ENCODE measurements around the gene TFCP2. TPM values are rescaled to one million over a fixed set of nuclear protein-coding genes. Genes with fewer than 3 reads are reported as not detected.

The TFCP2 gene
- total RNA-seq, 1 donor from 2014 or later = 17.0 TPM

DNA sequence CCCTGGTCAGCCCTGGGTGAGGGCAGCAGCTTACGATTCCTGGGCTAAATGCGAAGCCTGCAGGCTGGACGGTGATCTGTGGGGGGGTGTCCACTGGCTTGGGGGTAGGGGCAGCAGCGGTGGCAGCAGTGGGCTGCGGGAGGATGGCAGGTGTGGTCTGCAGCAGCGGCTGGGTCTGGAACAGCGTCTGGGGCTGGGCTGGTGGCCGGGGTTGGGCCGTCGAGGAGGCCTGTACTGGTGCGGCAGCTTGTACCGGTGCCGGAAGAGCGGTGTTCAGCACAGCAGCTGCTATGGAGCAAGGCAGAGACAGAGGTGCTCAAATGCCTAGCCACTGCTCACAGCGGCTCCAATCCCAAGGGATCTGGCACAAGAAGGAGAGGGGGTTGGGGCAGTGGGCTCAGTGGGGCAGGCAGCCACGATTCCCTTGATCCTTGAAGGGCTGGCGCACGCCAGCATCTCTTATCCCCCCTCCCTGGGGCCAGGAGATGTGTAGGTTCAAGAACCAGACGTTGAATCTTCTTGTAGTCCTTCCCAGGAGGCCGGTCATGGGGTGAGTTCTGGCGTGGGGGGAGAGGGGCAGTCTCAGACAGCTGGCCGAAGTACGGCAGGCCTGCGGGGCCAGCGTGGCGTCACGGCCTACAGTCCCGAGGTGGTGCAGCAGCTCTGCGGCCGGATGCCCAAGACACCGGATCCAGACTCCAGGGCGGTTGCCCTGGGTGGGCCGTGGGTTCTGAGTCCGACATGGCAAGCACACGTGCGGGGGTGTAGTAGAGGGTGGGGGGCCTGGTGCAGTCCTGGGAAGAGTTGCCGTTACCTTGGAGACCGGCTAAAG, 25.0 kb upstream of the TFCP2 start:
- no peak for DNase-seq (ENCODE audit: extremely low read depth, low read depth, low spot score)

DNA sequence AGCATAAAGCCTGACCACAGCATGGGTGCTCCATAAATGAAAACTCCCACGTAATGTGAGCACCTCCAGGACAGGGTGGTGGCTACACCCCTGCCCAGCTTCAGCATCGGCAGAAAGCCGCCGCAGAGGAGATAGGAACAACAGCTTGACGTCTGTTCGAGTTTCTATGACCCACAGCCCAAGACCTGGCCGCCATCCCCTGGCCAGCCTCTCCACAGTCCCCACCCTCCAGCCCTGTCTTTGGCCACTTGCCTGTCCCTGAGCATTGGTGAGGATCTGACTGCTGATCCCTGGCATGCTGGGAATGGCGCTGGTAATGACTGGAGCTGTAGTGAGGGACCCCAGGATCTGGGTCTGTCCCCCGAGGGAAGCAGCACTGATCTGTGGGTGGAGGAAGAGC, 23.6 kb upstream of the TFCP2 start:
- DNase-seq (ENCODE audit: extremely low read depth, low read depth, low spot score) = no peak

DNA sequence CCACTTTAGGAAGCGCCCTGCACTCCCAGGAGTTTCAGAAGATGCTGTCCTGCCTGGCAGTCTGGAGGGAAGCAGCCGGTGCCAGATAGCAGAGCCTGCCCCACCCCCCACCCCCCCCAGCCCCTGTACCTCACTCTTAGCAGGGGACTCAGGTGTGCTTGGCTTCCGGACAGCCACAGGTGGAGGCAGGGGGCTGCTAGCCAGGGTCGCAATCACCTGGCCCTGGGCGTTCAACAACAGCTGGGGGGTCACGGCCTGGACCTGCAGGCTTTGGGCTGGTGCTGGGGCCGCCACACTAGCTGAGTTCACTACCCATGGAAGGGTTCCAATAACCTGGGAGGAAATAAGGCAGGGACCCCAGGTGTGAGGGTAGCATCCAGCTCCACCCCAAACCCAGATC, 22.9 kb upstream of the TFCP2 start:
- DNase-seq (ENCODE audit: extremely low read depth, low read depth, low spot score) = no peak

DNA sequence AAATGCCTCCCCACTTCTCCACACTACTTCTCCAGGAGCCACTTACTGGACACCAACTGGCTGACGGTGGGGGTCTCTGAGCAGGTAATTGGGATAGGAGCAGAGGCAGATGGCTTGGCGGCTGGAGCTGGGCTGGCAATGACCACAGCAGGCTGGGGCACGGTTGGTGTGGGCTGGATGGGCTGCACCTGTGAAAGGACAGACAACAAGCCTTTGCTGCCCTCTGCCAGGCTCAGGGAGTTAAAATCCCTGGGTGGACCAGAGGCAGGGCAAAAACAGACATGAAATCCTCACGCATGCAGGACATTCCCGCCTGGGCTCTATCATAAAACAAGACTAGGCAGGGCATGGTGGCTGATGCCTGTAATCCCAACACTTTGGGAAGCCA, 19.3 kb upstream of the TFCP2 start:
- DNase-seq (ENCODE audit: extremely low read depth, low read depth, low spot score) = no peak

DNA sequence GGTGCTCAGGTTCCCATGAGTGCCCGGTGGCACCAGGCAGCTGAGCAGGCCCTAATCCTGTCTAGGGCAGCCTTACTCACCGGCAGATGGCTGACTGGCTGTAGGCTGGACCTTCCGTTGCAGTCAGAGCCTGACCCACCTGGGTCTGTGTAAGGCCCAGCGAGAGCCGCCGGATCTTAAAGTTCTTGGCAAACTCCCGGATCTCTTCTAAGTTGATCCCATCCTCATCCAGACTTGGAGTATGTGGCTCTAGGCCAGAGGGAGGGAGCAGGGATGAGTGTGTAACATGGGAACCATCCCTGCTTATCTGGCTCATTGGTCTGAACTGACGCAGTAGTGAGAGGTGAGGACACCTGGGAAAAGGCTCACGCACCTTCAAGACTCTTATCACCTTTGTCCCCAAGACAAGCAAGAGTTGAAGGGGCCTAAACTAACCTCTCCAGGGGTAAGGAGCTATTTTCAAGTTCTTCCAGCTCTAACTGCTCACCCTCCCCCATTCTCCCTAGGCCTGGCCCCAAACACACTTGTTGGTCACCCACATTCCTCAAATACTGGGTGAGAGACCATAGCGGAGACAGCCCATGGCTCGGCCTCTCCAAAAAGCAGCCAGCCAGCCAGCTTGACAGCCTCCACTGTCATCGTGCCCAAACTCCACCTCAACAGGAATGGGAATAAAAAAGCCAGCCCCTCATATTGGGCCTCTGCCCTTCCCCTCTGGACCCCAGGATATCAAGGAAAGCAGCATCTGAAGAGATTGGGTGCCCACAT, 18.8 kb upstream of the TFCP2 start:
- DNase-seq (ENCODE audit: extremely low read depth, low read depth, low spot score) = no peak

DNA sequence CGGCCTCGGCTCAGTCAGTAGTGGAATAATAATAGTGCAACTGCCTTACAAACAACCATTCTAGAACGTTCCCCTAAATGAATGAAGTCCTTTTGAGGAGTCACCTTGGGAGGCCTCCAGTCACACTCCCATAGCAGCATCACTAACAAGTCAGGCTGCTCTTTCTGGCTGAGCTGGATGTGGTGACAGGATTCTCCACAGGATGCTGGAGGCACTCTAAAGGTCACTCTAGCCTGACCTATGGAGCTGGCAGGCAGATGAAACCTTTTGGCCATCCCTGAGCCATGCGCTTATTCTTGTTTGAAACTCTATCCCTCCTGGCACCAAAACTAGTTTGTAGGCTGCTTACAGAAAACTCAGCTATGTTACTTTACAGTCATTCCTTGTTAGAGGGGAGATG, 17.9 kb upstream of the TFCP2 start:
- no peak for DNase-seq (ENCODE audit: extremely low read depth, low read depth, low spot score)

DNA sequence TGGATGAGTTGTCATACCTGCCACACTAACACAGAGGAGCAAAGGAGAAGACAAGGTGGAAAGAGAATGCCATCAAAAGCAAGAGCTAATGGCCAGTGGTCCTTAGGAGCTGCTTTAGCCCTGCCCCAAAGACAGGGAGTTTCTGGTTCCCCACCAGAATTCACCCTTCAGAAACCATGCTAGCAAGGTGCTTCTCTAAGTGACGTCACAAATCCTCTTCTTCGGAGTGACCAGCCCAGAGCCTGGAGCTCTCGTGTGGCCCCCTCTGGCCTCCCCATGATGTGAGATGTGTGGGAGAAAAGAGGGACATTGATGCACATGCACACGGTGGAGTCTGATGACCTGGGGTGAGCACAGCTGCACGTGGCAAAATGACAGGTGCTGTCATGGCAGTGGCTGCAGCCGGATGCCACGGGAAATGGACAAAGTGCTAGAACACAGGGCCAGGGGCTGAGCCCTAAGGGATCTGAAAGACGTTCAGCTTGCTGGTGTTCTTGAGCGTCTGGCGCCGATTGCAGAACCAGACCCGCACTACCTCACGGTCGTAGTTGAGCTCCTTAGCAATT, 16.9 kb upstream of the TFCP2 start:
- no peak for DNase-seq (ENCODE audit: extremely low read depth, low read depth, low spot score)

DNA sequence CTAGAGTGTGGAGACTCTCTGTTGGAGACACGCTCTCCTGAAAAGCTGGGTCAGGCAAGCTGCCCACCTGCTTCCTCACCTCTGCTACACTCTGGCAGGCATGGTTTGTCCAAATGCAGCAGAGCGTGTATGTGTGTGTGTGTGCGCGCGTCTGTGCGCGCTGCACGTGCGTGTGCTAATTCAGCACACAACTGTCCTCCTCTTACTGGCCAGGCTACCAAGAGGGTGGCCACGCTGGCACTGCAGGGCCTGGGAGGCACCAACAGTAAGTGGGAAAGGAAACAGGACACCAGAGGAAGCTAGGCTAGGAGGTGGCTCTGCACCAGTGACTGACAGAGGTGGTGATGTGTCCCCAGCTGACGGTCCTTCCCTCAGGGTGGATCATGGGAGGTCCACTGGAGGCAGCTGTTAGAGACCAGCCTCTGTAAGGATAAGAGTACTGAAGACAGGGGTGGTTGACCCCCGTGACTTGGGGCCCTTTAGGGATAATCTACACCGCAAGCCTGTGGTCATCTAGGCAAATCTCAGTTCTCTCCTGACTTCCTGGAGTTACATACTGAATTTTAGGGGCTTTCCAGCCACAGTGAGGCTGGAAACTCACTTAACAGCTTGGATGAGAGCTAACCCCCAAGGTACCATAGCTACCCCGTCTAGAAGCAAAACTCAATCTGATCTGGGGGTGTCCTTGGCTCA, 15.6 kb upstream of the TFCP2 start:
- DNase-seq (ENCODE audit: extremely low read depth, low read depth, low spot score) = no peak

DNA sequence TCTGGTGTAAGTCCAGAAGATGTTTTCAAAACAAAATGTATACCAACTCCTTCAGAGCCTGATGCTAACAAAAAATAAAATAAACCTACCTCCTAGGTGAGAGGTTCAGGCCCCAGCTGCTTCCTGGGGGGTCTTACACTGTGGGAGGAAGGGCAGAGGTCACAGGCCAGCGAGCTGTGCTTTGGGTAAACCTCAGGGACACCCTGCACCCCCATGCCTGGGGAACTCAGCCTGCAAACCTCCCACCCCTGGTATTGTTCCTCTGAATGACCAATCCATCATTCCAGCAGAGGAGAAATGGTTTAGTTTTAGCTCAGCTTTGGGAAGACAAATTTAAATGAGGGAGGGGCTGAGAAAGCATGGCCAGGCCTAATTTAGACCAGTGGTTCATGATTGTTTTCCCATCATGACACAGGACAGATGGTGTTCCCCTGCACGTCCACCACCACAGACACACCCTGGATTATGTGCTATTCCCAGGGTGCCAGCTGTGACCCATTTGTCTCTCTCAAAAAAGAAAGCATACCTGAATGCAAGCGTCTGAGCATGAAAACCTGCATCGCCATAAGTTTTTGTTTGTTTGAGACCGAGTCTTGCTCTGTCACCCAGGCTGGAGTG, 14.5 kb upstream of the TFCP2 start:
- no peak for DNase-seq (ENCODE audit: extremely low read depth, low read depth, low spot score)

DNA sequence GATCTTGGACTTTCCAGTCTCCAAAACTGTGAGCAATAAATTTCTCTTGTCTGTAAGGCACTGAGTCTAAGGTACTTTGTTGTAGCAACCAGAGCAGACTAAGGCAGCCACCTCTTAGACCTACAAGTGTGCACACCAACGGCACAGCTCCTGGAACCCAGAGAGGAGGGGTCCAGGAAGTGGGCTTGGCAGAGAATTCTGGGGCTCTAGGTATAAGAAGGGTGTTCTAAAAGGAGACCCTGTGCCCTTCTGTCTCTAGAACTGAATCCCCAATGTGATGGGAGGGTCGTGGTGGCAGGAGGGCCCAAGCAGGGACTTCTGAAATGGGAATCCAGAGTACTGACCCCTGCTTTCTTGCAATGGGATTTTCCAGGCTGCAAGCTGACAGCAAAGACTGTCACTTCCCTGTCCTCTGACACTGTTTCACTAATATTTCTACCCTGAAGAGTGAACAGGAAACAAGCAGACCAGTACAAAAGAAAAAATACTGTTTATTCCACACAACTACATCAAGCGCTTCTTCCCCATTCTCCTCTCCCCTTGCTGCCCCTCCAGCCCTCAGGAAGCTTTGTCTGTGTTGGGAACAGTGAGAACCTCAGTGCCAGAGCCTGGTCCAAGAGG, 13.6 kb upstream of the TFCP2 start:
- no peak for DNase-seq (ENCODE audit: extremely low read depth, low read depth, low spot score)

DNA sequence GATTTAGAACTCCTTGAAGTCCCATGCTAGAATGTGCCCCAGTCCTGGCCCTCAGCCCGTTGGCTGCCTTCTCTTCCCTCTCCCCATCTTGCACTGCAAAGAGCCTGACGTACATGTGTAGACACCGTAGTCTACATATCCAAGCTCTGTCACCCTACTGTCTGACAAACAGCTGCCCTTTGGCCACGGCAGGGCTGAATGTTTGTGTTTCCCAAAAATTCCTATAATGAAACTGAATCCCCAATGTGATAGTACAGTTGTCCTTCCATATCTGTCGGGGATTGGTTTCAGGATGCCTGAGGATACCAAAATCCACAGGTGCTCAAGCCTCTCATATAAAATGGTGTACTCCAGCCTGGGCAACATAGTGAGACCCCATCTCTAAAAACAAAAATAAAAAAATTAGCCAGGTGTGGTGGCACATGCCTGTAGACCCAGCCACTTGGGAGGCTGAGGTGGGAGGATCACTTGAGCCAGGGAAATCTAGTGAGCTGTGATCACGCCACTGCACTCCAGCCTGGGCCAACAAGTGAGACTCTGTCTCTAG, 12.3 kb upstream of the TFCP2 start:
- no peak for DNase-seq (ENCODE audit: extremely low read depth, low read depth, low spot score)

DNA sequence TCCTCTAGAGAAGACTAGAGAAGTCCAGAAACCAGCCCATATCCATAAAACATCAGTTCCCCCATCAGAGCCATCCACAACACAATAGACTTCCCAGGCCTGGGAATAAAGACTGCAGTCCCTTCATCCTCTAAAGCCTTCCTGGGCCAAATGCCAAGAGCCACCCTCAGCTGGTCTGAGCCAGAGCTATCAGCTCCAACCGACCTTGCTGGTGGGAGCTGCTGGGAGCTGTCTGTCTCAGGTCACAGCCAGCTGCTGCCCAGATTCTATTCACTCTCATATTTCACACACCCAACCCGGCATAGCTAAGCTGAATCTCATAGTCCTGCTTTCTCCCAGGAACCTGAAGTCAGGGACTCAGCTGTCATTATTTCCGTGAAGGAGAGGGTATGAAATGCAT, 10.9 kb upstream of the TFCP2 start:
- DNase-seq (ENCODE audit: extremely low read depth, low read depth, low spot score) = no peak

DNA sequence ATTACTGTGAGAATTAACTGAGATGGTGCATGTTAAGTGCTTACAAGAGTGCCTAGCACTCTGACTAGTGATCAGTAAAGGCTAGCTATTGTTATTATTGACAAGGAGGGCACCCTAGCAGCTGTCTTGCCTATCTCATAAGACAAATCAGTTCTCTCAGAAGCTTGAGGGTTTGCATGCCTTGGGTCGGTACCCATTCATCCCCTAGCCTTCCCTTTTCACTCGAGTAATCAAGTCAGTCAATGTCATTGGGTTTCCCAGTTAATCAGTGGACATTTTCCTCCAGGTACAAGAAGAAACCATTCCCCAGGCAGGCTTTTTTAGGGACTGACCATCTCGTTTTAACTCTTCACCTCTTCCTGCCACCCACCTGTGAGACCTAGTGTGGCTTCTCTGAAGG, 10.4 kb upstream of the TFCP2 start:
- no peak for DNase-seq (ENCODE audit: extremely low read depth, low read depth, low spot score)

DNA sequence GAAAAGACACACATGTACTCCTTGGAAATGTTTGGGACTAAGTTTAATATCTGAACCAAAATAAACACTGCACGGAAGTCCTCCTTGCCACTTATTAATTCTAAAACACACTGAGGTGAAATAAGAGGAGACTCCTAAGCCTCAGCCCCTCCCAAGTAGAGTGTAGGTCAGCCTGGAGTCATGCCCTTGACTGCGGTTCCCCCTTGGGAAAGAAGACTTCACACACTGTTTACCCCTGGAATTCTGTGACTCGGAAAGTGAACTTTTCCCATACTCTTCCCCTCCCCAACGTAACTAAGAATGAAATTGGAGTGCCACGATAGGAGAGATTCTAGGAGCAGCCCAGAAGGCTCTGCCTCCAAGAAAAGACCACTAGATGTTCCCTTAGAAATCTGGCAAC, 8.6 kb upstream of the TFCP2 start:
- no peak for DNase-seq (ENCODE audit: extremely low read depth, low read depth, low spot score)

DNA sequence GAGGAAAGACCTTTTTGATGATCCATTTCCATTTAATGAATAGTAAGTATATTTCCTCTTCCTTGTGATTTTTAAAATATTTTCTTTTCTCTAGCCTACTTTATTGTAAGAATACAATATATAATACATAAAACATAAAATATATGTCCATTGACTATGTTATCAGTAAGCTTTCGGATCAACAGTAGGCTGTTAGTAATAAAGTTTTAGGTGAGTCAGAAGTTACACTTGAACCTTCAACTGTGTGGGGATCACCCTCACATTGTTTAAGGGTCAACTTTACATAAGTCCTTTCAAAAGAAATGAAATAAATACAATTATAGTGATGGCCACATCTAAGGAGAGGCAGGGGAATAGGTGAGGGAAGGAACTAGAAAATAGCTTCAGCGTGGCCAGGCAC, 5.0 kb upstream of the TFCP2 start:
- no peak for DNase-seq (ENCODE audit: extremely low read depth, low read depth, low spot score)

DNA sequence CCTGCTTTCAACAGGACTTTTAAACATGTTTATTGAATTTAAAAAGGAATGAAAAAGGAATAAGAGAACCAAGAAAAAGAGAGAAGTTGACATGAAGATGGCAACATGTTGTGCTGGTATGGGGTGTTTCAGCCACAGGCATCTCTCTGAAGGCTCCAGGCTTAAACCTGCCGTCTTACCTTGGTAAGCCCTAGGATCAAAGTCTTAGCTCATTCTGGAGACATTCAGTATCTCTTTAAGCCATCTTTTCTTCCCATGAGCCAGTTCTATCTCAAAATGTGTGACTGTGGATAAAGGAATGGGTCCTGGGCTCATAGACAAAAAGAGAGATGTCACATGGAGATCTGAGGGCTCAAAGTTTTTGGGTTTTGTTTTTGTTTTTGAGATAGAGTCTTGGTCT, 1.6 kb upstream of the TFCP2 start:
- no peak for DNase-seq (ENCODE audit: extremely low read depth, low read depth, low spot score)

DNA sequence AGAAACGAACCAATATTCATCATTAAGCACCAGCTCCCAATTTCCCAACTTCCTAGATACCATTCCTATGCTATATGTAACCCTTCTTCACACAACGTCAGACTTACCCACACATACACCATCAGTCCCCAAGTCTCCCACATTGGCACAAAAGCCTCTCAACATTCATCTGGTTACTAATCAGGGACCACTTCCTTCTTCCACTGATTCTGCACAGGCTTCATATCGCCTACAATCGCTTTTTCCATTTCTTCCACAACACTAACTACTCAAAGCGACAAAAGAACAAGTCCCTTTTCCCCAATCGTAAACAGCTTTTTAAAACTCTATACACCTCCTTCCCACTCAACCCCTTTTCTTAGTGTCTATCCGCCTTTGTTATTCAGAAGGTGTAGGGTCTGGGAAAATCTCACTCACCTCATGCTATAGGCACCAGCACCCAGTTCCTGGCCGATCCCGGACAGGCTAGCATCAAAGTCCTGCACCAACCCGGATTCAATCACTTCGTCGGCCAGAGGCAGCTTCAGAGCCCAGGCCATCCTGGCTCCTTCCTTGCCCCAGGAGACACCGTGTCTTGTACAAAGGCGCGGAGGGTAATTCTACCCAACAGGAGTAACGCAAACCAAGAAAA, 936 bp downstream of the TFCP2 start:
- no peak for DNase-seq (ENCODE audit: extremely low read depth, low read depth, low spot score)

DNA sequence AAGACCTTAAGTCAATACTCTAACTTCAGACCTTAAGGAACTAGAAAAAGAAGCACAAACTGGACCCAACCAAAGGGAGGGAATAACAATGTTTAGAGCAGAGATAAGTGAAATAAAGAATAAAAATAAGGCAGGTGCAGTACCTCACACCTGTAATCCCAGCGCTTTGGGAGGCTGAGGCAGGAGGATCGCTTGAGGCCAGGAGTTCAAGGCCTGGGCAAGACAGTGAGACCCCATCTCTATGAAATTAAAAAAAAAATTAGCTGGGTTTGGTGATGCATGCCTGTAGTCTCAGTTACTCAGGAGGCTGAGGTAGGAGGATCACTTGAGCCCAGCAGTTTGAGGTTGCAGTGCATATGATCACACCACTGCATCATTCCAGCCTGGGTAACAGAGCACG, 9.1 kb downstream of the TFCP2 start:
- no peak for DNase-seq (ENCODE audit: extremely low read depth, low read depth, low spot score)

DNA sequence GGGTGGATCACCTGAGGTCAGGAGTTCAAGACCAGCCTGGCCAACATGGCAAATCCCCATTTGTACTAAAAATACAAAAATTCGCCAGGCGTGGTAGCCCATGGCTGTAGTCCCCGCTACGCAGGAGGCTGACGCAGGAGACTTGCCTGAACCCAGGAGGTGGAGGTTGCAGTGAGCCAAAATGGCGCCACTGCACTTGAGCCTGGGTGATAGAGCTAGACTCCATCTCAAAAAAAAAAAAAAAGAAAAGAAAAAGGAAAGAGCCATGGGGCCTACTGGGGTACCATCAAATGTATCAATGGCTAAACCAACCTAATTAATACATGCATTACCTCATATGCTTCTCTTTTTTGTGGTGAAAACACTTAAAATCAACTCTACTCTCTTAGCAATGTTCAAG, 10.7 kb downstream of the TFCP2 start:
- no peak for DNase-seq (ENCODE audit: extremely low read depth, low read depth, low spot score)

Data from glomerular endothelial cell (primary cell).